Stimulated activated CD8-positive, alpha-beta memory T cell treated with anti-CD3 and anti-CD28 coated beads, Interleukin-15, amount 100 ng/mL, for 48 hours (primary cell): ENCODE data around the gene FOXK1.

Source experiments
- DNase-seq, 2 donors: peaks; one replicate each; pipeline ENCODE4 v3.0.0-alpha.2; 2020; ENCODE audit warnings: low read depth in 2 of 2

The FOXK1 gene

GRCh38 chr7:4819560-4820404 lies 137.7 kb downstream of the FOXK1 start:
- DNase-seq, result no peak

GRCh38 chr7:4820405-4820966 lies 138.4 kb downstream of the FOXK1 start:
- no peak for DNase-seq
